Tibial artery (tissue), 4 donors: ENCODE data around the gene FAM98B.

Experiments used
- DNase-seq, 2 donors: peaks; one replicate each; pipeline ENCODE4 v3.0.0-alpha.2; 2019
- H3K27ac ChIP-seq, 2 donors: fragments of 200-600 bp; sonication (generic) in 1 of 2; 1 replicate in 1 of 2; 2 replicates in 1 of 2; pipeline ENCODE4 v1.5.1; 2018 to 2019; ENCODE audit warnings: mild to moderate bottlenecking in 1 of 2
- H3K27me3 ChIP-seq, 2 donors: fragments of 200-600 bp; sonication (generic) in 1 of 2; one replicate each; pipeline versions ENCODE4 v1.5.1 to v1.6.0; 2016 to 2019
- H3K36me3 ChIP-seq, 3 donors: fragments of 200-600 bp; sonication (generic) in 2 of 3; one replicate each; pipeline ENCODE4 v1.5.1; 2016 to 2019; ENCODE audit warnings: mild to moderate bottlenecking in 2 of 3
- H3K4me1 ChIP-seq, 4 donors: fragments of 200-600 bp; sonication (generic) in 2 of 4; 1 replicate in 3 of 4; 2 replicates in 1 of 4; pipeline ENCODE4 v1.5.1; 2016 to 2019
- H3K4me3 ChIP-seq, 2 donors: fragments of 200-600 bp; sonication (generic) in 1 of 2; 1 replicate in 1 of 2; 2 replicates in 1 of 2; pipeline ENCODE4 v1.5.1; 2018 to 2019; ENCODE audit warnings: mild to moderate bottlenecking in 2 of 2
- H3K9me3 ChIP-seq, 3 donors: fragments of 200-600 bp; sonication (generic) in 1 of 3; one replicate each; pipeline ENCODE4 v1.5.1; 2016 to 2019
- CTCF ChIP-seq, 2 experiments: fragments of 200-600 bp in 1 of 2; fragments of 450-650 bp in 1 of 2; IDR thresholded peaks; one replicate each; pipeline ENCODE4 v1.5.1; 2017 to 2019; ENCODE audit warnings: antibody characterized with exemption in 2 of 2, mild to moderate bottlenecking in 1 of 2, moderate library complexity in 1 of 2
- intact Hi-C: fragments of 100-400 bp; cut with DNase I; formaldehyde crosslinking; loops from one replicate; pipeline ENCODE4 v1.15.0; 2023; ENCODE audit warnings: low total_unique reads

The FAM98B gene

GRCh38 chr15:38506997-38507396 lies 53.1 kb downstream of the FAM98B start:
- DNase-seq = no peak
- peaks cover 0 to 5% (median 2%) of the 10 kb centered on the region in 4 donors for H3K4me1 ChIP-seq
- H3K9me3 ChIP-seq = no peaks in the 10 kb centered on the region
- intact Hi-C loops = no loop called here
- no peaks in the 10 kb centered on the region for H3K36me3 ChIP-seq
- no peak for TF ChIP-seq CTCF (IDR thresholded peaks at IDR 0.05)
- no peaks in the 10 kb centered on the region for H3K27me3 ChIP-seq
- H3K4me3 ChIP-seq = no peak overlapping the region
- H3K27ac ChIP-seq = no peak overlapping the region

GRCh38 chr15:38507570-38507969 lies 53.6 kb downstream of the FAM98B start:
- no peak overlapping the region for H3K4me3 ChIP-seq
- no peak for TF ChIP-seq CTCF (IDR thresholded peaks at IDR 0.05)
- H3K4me1 ChIP-seq = peaks cover 0 to 5% (median 2%) of the 10 kb centered on the region in 4 donors
- H3K27ac ChIP-seq = no peak overlapping the region
- intact Hi-C loops = no loop called here
- no peaks in the 10 kb centered on the region for H3K27me3 ChIP-seq
- no peaks in the 10 kb centered on the region for H3K9me3 ChIP-seq
- H3K36me3 ChIP-seq = no peaks in the 10 kb centered on the region
- DNase-seq = no peak

- Histone ChIP-seq H3K36me3 (no peaks in the 10 kb centered on the region), H3K27ac (no peak overlapping the region), H3K27me3 (no peaks in the 10 kb centered on the region), H3K4me1 (peaks cover 0 to 5% (median 2%) of the 10 kb centered on the region in 4 donors), H3K9me3 (no peaks in the 10 kb centered on the region), H3K4me3 (no peak overlapping the region)
- no peak for TF ChIP-seq CTCF (IDR thresholded peaks at IDR 0.05)
- intact Hi-C loops = no loop called here
- DNase-seq = no peak
Observed at GRCh38 chr15:38508647-38509046, 54.7 kb downstream of the FAM98B start.

GRCh38 chr15:38509152-38509551 lies 55.2 kb downstream of the FAM98B start:
- no peaks in the 10 kb centered on the region for H3K27me3 ChIP-seq
- no peak for TF ChIP-seq CTCF (IDR thresholded peaks at IDR 0.05)
- H3K9me3 ChIP-seq = no peaks in the 10 kb centered on the region
- H3K4me1 ChIP-seq = peaks cover 0 to 5% (median 2%) of the 10 kb centered on the region in 4 donors
- H3K4me3 ChIP-seq = no peak overlapping the region
- no peak overlapping the region for H3K27ac ChIP-seq
- DNase-seq = no peak
- H3K36me3 ChIP-seq = no peaks in the 10 kb centered on the region
- intact Hi-C loops = no loop called here

- Histone ChIP-seq H3K4me3 (no peak overlapping the region), H3K9me3 (no peaks in the 10 kb centered on the region), H3K36me3 (no peaks in the 10 kb centered on the region), H3K27me3 (peaks cover 0 to 7% of the 10 kb centered on the region in 2 donors), H3K27ac (no peak overlapping the region), H3K4me1 (peaks cover 0 to 5% (median 2%) of the 10 kb centered on the region in 4 donors)
- no peak for TF ChIP-seq CTCF (IDR thresholded peaks at IDR 0.05)
- intact Hi-C loops = no loop called here
- no peak for DNase-seq
Observed at GRCh38 chr15:38512901-38513300, 59.0 kb downstream of the FAM98B start.

GRCh38 chr15:38514601-38515000 lies 60.7 kb downstream of the FAM98B start:
- no peak overlapping the region for H3K27ac ChIP-seq
- no peak for DNase-seq
- no peaks in the 10 kb centered on the region for H3K9me3 ChIP-seq
- H3K4me3 ChIP-seq = no peak overlapping the region
- intact Hi-C loops = no loop called here
- H3K4me1 ChIP-seq = no peaks in the 10 kb centered on the region
- no peaks in the 10 kb centered on the region for H3K36me3 ChIP-seq
- peaks cover 0 to 7% of the 10 kb centered on the region in 2 donors for H3K27me3 ChIP-seq
- TF ChIP-seq CTCF (IDR thresholded peaks at IDR 0.05) = no peak
